ENCODE results near the gene PTGDS.

The PTGDS gene

GRCh38 chr9:136953771-136954269 is 23.5 kb upstream of the PTGDS start:
- Histone ChIP-seq H2BK12ac (ENCODE audit: low read length) (no peak overlapping the region), H3K79me1 (ENCODE audit: low read length) (peaks cover 8% of the 10 kb centered on the region), H3K4me1 (ENCODE audit: control insufficient read depth in 1 of 2, insufficient read depth in 2 of 2, low read length in 2 of 2) (peaks cover 8 to 12% of the 10 kb centered on the region in 2 experiments), H4K12ac (ENCODE audit: low read depth, low read length) (no peak overlapping the region), H3K79me2 (ENCODE audit: control insufficient read depth, insufficient read depth, low read length, poor library complexity) (peaks cover 3% of the 10 kb centered on the region), H3K9me3 (ENCODE audit: insufficient read depth, low read depth, low read length) (peaks cover 10% of the 10 kb centered on the region), H3K27ac (ENCODE audit: low read depth, low read length) (no peak overlapping the region), H3K4me3 (ENCODE audit: low read depth, low read length) (no peak overlapping the region), H2BK5ac (ENCODE audit: low read depth, low read length, poor library complexity) (no peak overlapping the region), H3K18ac (ENCODE audit: low read length) (no peak overlapping the region), H2BK120ac (ENCODE audit: insufficient read depth, low read length, poor library complexity) (no peak overlapping the region), H3K4ac (ENCODE audit: low read depth, low read length) (no peak overlapping the region), H3K4me2 (ENCODE audit: low read length) (no peak overlapping the region), H3K23ac (ENCODE audit: low read length) (no peak overlapping the region), H3K36me3 (ENCODE audit: control insufficient read depth in 1 of 2, insufficient read depth in 2 of 2, low read length in 2 of 2) (no peaks in the 10 kb centered on the region), H2AFZ (ENCODE audit: insufficient read depth, low read length, poor library complexity) (no peak overlapping the region), H3K14ac (ENCODE audit: low read length) (no peak overlapping the region), H4K8ac (ENCODE audit: low read depth, low read length) (no peak overlapping the region), H2AK5ac (ENCODE audit: low read length) (no peak overlapping the region), H4K91ac (ENCODE audit: low read depth, low read length) (no peak overlapping the region), H3K9ac (ENCODE audit: low read length) (no peak overlapping the region), H3K27me3 (ENCODE audit: insufficient read depth, low read length) (no peaks in the 10 kb centered on the region)
- DNase-seq = no peak
- no CpG with 5 or more reads among the region's 19 CpGs for WGBS (ENCODE audit: extremely low coverage, insufficient coverage, insufficient read length)

GRCh38 chr9:136954270-136955083 is 22.8 kb upstream of the PTGDS start:
- no peak overlapping the region for H2AFZ ChIP-seq (ENCODE audit: insufficient read depth, low read length, poor library complexity)
- no peak overlapping the region for H2BK12ac ChIP-seq (ENCODE audit: low read length)
- peak overlapping the region; percentile 59 for H3K4me3 ChIP-seq (ENCODE audit: low read depth, low read length)

GRCh38 chr9:136955202-136955942 is 21.9 kb upstream of the PTGDS start:
- Histone ChIP-seq H3K79me1 (ENCODE audit: low read length) (peaks cover 4% of the 10 kb centered on the region), H3K36me3 (ENCODE audit: control insufficient read depth in 1 of 2, insufficient read depth in 2 of 2, low read length in 2 of 2) (no peaks in the 10 kb centered on the region), H2BK120ac (ENCODE audit: insufficient read depth, low read length, poor library complexity) (no peak overlapping the region), H3K9me3 (ENCODE audit: insufficient read depth, low read depth, low read length) (peaks cover 10% of the 10 kb centered on the region), H4K91ac (ENCODE audit: low read depth, low read length) (no peak overlapping the region), H3K4ac (ENCODE audit: low read depth, low read length) (no peak overlapping the region), H3K4me2 (ENCODE audit: low read length) (no peak overlapping the region), H3K14ac (ENCODE audit: low read length) (no peak overlapping the region), H3K23ac (ENCODE audit: low read length) (no peak overlapping the region), H3K79me2 (ENCODE audit: control insufficient read depth, insufficient read depth, low read length, poor library complexity) (no peaks in the 10 kb centered on the region), H2AK5ac (ENCODE audit: low read length) (no peak overlapping the region), H3K18ac (ENCODE audit: low read length) (no peak overlapping the region), H2BK5ac (ENCODE audit: low read depth, low read length, poor library complexity) (no peak overlapping the region), H2BK12ac (ENCODE audit: low read length) (no peak overlapping the region), H4K12ac (ENCODE audit: low read depth, low read length) (no peak overlapping the region), H3K27ac (ENCODE audit: low read depth, low read length) (no peak overlapping the region), H3K9ac (ENCODE audit: low read length) (no peak overlapping the region), H3K4me1 (ENCODE audit: control insufficient read depth in 1 of 2, insufficient read depth in 2 of 2, low read length in 2 of 2) (peaks cover 3% of the 10 kb centered on the region in 2 experiments), H4K8ac (ENCODE audit: low read depth, low read length) (no peak overlapping the region), H3K4me3 (ENCODE audit: low read depth, low read length) (no peak overlapping the region), H2AFZ (ENCODE audit: insufficient read depth, low read length, poor library complexity) (no peak overlapping the region), H3K27me3 (ENCODE audit: insufficient read depth, low read length) (no peaks in the 10 kb centered on the region)
- no CpG with 5 or more reads among the region's 14 CpGs for WGBS (ENCODE audit: extremely low coverage, insufficient coverage, insufficient read length)
- no peak for DNase-seq

More at GRCh38 chr9:136954270-136955083, 22.8 kb upstream of the PTGDS start:
- H3K9ac ChIP-seq (ENCODE audit: low read length) = no peak overlapping the region
- H3K36me3 ChIP-seq (ENCODE audit: control insufficient read depth in 1 of 2, insufficient read depth in 2 of 2, low read length in 2 of 2) = no peaks in the 10 kb centered on the region
- no peaks in the 10 kb centered on the region for H3K27me3 ChIP-seq (ENCODE audit: insufficient read depth, low read length)
- H2AK5ac ChIP-seq (ENCODE audit: low read length) = no peak overlapping the region
- H2BK5ac ChIP-seq (ENCODE audit: low read depth, low read length, poor library complexity) = no peak overlapping the region
- no peak overlapping the region for H3K4ac ChIP-seq (ENCODE audit: low read depth, low read length)
- no peak overlapping the region for H3K14ac ChIP-seq (ENCODE audit: low read length)
- WGBS (ENCODE audit: extremely low coverage, insufficient coverage, insufficient read length) = no CpG with 5 or more reads among the region's 25 CpGs
- H3K18ac ChIP-seq (ENCODE audit: low read length) = no peak overlapping the region
- no peak overlapping the region for H3K23ac ChIP-seq (ENCODE audit: low read length)
- peaks cover 6 to 9% of the 10 kb centered on the region in 2 experiments for H3K4me1 ChIP-seq (ENCODE audit: control insufficient read depth in 1 of 2, insufficient read depth in 2 of 2, low read length in 2 of 2)
- no peak overlapping the region for H4K8ac ChIP-seq (ENCODE audit: low read depth, low read length)
- H3K79me1 ChIP-seq (ENCODE audit: low read length) = peaks cover 10% of the 10 kb centered on the region
- no peak overlapping the region for H3K27ac ChIP-seq (ENCODE audit: low read depth, low read length)
- H2BK120ac ChIP-seq (ENCODE audit: insufficient read depth, low read length, poor library complexity) = no peak overlapping the region
- H4K12ac ChIP-seq (ENCODE audit: low read depth, low read length) = no peak overlapping the region
- no peak overlapping the region for H3K4me2 ChIP-seq (ENCODE audit: low read length)
- peaks cover 10% of the 10 kb centered on the region for H3K9me3 ChIP-seq (ENCODE audit: insufficient read depth, low read depth, low read length)
- DNase-seq = no peak
- no peak overlapping the region for H4K91ac ChIP-seq (ENCODE audit: low read depth, low read length)
- peaks cover 3% of the 10 kb centered on the region for H3K79me2 ChIP-seq (ENCODE audit: control insufficient read depth, insufficient read depth, low read length, poor library complexity)

GRCh38 chr9:136955943-136956335 is 21.4 kb upstream of the PTGDS start:
- Histone ChIP-seq H4K8ac (ENCODE audit: low read depth, low read length) (no peak overlapping the region), H4K91ac (ENCODE audit: low read depth, low read length) (no peak overlapping the region), H3K4ac (ENCODE audit: low read depth, low read length) (no peak overlapping the region), H2BK12ac (ENCODE audit: low read length) (no peak overlapping the region), H3K4me2 (ENCODE audit: low read length) (no peak overlapping the region), H3K9me3 (ENCODE audit: insufficient read depth, low read depth, low read length) (peaks cover 10% of the 10 kb centered on the region), H3K27me3 (ENCODE audit: insufficient read depth, low read length) (no peaks in the 10 kb centered on the region), H3K79me2 (ENCODE audit: control insufficient read depth, insufficient read depth, low read length, poor library complexity) (no peaks in the 10 kb centered on the region), H2AFZ (ENCODE audit: insufficient read depth, low read length, poor library complexity) (no peak overlapping the region), H3K36me3 (ENCODE audit: control insufficient read depth in 1 of 2, insufficient read depth in 2 of 2, low read length in 2 of 2) (no peaks in the 10 kb centered on the region), H3K79me1 (ENCODE audit: low read length) (peaks cover 3% of the 10 kb centered on the region), H2BK120ac (ENCODE audit: insufficient read depth, low read length, poor library complexity) (no peak overlapping the region), H2AK5ac (ENCODE audit: low read length) (no peak overlapping the region), H3K27ac (ENCODE audit: low read depth, low read length) (no peak overlapping the region), H4K12ac (ENCODE audit: low read depth, low read length) (no peak overlapping the region), H3K9ac (ENCODE audit: low read length) (no peak overlapping the region), H2BK5ac (ENCODE audit: low read depth, low read length, poor library complexity) (no peak overlapping the region), H3K4me1 (ENCODE audit: control insufficient read depth in 1 of 2, insufficient read depth in 2 of 2, low read length in 2 of 2) (peaks cover 0 to 3% of the 10 kb centered on the region in 2 experiments), H3K18ac (ENCODE audit: low read length) (no peak overlapping the region), H3K23ac (ENCODE audit: low read length) (no peak overlapping the region), H3K4me3 (ENCODE audit: low read depth, low read length) (no peak overlapping the region), H3K14ac (ENCODE audit: low read length) (no peak overlapping the region)
- DNase-seq = no peak
- WGBS (ENCODE audit: extremely low coverage, insufficient coverage, insufficient read length) = no CpG with 5 or more reads among the region's 9 CpGs
